BJ (cell line): ENCODE results near the gene UNC80. TPM values are rescaled to one million over a fixed set of nuclear protein-coding genes. Genes with fewer than 3 reads are reported as not detected.

Experiments used
- CTCF ChIA-PET: fragments of 350-600 bp; formaldehyde crosslinking; extraction: SDS; loops from one replicate; lab custom pipeline; 2021; ENCODE audit warnings: antibody characterized with exemption, inconsistent platforms; lab: Yijun Ruan, JAX
- POLR2A ChIA-PET: fragments of 300-600 bp; sonication (Branson Sonifier 250); formaldehyde crosslinking; extraction: SDS; loops from one replicate; lab custom pipeline; 2021; ENCODE audit warnings: antibody characterized with exemption; lab: Charles Lee
- DNase-seq: peaks from one replicate; pipeline ENCODE4 v3.0.0-alpha.2; 2011; ENCODE audit warnings: low read depth
- H3K27me3 ChIP-seq: 2 replicates; pipeline ENCODE4 v1.6.0; 2011; ENCODE audit warnings: low read length; ENCODE audit not compliant: control insufficient read depth, insufficient read depth
- H3K36me3 ChIP-seq: 2 replicates; pipeline ENCODE4 v1.5.1; 2011; ENCODE audit warnings: low read length; ENCODE audit not compliant: control insufficient read depth, insufficient read depth
- H3K4me3 ChIP-seq: 2 replicates; pipeline ENCODE4 v1.5.1; 2011; ENCODE audit warnings: low read depth, mild to moderate bottlenecking, control low read depth, low read length
- CTCF ChIP-seq: IDR thresholded peaks from 2 replicates; pipeline ENCODE4 v1.5.1; 2011; ENCODE audit warnings: low read depth, mild to moderate bottlenecking, control low read depth, inconsistent platforms, low read length, moderate library complexity; ENCODE audit not compliant: insufficient read depth
- polyA plus RNA-seq: library from polyadenylated mRNA; depleted of rRNA; stranded (reverse); fragments of >200 nt; gene quantifications from 2 replicates; pipeline ENCODE4 v1.2.3, GENCODE V29; 2011

UNC80 gene
- polyA plus RNA-seq, 1 experiment: not detected

- no peaks in the 10 kb centered on the region for H3K27me3 ChIP-seq
- ChIA-PET CTCF (interaction anchor here (1.4 kb wide), 1 partner anchor 193 kb away, joined by 4 read pairs; no protein-coding TSS in a partner anchor), POLR2A (no interaction called here)
- TF ChIP-seq CTCF: no peak
- DNase-seq: no peak
- no peaks in the 10 kb centered on the region for H3K36me3 ChIP-seq
- peak overlapping the region; percentile 55 for H3K4me3 ChIP-seq
Measured at GRCh38 chr2:210003359-210003758, 231.7 kb downstream of the UNC80 start.

GRCh38 chr2:210004881-210005280, 233.2 kb downstream of the UNC80 start:
- Histone ChIP-seq H3K36me3 (no peaks in the 10 kb centered on the region), H3K4me3 (no peak overlapping the region), H3K27me3 (no peaks in the 10 kb centered on the region)
- POLR2A ChIA-PET: no interaction called here
- no peak for DNase-seq
- TF ChIP-seq CTCF: no peak
- CTCF ChIA-PET: interaction anchor here (1.4 kb wide), 1 partner anchor 191 kb away, joined by 4 read pairs; no protein-coding TSS in a partner anchor

GRCh38 chr2:210007895-210008294, 236.3 kb downstream of the UNC80 start:
- ChIA-PET POLR2A (no interaction called here), CTCF (no interaction called here)
- H3K27me3 ChIP-seq: no peaks in the 10 kb centered on the region
- TF ChIP-seq CTCF: no peak
- H3K4me3 ChIP-seq: no peak overlapping the region
- peaks cover 2% of the 10 kb centered on the region; the same call in 1 of the 2 replicates for H3K36me3 ChIP-seq
- no peak for DNase-seq

- no peak for DNase-seq
- Histone ChIP-seq H3K27me3 (no peaks in the 10 kb centered on the region), H3K36me3 (peaks cover 2% of the 10 kb centered on the region; the same call in 1 of the 2 replicates), H3K4me3 (no peak overlapping the region)
- ChIA-PET CTCF (no interaction called here), POLR2A (no interaction called here)
- TF ChIP-seq CTCF: no peak
Measured at GRCh38 chr2:210009126-210009525, 237.5 kb downstream of the UNC80 start.

- ChIA-PET CTCF (interaction anchor here (1.3 kb wide), 1 partner anchor 10 kb away, joined by 4 read pairs; no protein-coding TSS in a partner anchor), POLR2A (no interaction called here)
- Histone ChIP-seq H3K4me3 (no peak overlapping the region), H3K36me3 (peaks cover 2% of the 10 kb centered on the region; the same call in 1 of the 2 replicates), H3K27me3 (no peaks in the 10 kb centered on the region)
- TF ChIP-seq CTCF: no peak
- DNase-seq: no peak
Measured at GRCh38 chr2:210009896-210010295, 238.3 kb downstream of the UNC80 start.
